ENCODE results near the gene SPATA32.

DNA sequence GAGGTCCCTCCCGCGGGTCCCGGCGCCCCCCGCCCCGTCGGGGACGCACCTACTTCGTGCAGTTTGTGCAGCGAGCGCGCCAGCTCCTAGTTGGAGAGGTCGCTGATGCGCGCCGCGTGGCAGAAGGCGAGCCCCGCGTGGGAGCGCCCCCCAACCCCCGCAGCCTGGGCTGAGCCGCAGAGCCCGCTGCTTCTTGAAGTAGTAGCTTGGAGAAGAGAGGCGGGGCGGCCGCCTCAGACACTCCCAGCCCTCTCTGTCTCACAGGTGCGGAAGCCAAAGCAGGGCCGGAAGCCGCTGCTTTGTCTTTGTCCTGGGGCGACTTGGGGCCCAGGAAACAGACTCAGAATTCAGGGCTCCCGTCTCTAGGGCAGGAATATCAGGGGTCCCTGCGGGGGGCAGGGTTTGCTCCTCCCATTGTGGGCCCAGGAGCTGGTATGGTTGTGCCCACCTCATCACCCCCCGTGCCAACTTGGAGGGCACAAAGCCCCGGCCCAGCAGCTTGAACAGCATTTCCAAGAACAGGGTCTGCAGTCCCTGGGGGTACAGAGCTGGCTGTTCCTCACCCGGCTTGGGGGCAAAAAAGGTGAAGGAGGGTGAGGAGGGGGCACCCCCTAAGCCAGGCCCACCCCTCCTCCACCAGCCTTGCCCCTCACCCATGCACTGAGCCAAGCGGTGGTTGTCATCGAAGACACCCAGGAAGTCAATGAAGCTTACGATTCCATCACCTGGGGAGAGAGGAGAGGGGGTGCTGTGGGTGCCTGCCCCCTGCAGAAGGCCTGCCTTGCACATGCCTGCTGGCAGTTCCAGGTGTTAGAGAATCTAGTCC lies 13.5 kb downstream of the SPATA32 start:
- TF ChIP-seq, protein P1, sequence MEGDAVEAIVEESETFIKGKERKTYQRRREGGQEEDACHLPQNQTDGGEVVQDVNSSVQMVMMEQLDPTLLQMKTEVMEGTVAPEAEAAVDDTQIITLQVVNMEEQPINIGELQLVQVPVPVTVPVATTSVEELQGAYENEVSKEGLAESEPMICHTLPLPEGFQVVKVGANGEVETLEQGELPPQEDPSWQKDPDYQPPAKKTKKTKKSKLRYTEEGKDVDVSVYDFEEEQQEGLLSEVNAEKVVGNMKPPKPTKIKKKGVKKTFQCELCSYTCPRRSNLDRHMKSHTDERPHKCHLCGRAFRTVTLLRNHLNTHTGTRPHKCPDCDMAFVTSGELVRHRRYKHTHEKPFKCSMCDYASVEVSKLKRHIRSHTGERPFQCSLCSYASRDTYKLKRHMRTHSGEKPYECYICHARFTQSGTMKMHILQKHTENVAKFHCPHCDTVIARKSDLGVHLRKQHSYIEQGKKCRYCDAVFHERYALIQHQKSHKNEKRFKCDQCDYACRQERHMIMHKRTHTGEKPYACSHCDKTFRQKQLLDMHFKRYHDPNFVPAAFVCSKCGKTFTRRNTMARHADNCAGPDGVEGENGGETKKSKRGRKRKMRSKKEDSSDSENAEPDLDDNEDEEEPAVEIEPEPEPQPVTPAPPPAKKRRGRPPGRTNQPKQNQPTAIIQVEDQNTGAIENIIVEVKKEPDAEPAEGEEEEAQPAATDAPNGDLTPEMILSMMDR (IDR thresholded peaks at IDR 0.05) = no peak
- TF ChIP-seq POLR2AphosphoS5 (IDR thresholded peaks at IDR 0.05) = no peak
